Smooth muscle cell (in vitro differentiated cells): Measurements from ENCODE around the gene ARHGAP15. TPM values are rescaled to one million over a fixed set of nuclear protein-coding genes. Genes with fewer than 3 reads are reported as not detected.

ENCODE experiments used
- DNase-seq: peaks from one replicate; lab custom pipeline; 2025; ENCODE audit not compliant: unreplicated experiment; lab: John Stamatoyannopoulos, UW
- H2AFZ ChIP-seq: fragments of 200-600 bp; sonication (generic); 2 replicates; pipeline ENCODE4 v1.6.0; 2016; ENCODE audit warnings: antibody characterized with exemption, low read depth, mild to moderate bottlenecking
- H3F3A ChIP-seq: fragments of 200-600 bp; sonication (generic); 2 replicates; pipeline ENCODE4 v1.6.0; 2017; ENCODE audit warnings: antibody characterized with exemption, low read depth
- H3K27ac ChIP-seq: fragments of 200-600 bp; sonication (generic); 2 replicates; pipeline ENCODE4 v1.5.1; 2016; ENCODE audit warnings: low read depth, mild to moderate bottlenecking
- H3K27me3 ChIP-seq: fragments of 200-600 bp; sonication (generic); 2 replicates; pipeline ENCODE4 v1.6.1; 2016; ENCODE audit warnings: low read depth, mild to moderate bottlenecking
- H3K36me3 ChIP-seq: fragments of 200-600 bp; sonication (generic); 2 replicates; pipeline ENCODE4 v1.5.1; 2016; ENCODE audit warnings: low read depth
- H3K4me1 ChIP-seq: fragments of 200-600 bp; sonication (generic); 2 replicates; pipeline ENCODE4 v1.5.1; 2016; ENCODE audit warnings: low read depth
- H3K4me2 ChIP-seq: fragments of 200-600 bp; sonication (generic); 2 replicates; pipeline ENCODE4 v1.6.0; 2016; ENCODE audit warnings: mild to moderate bottlenecking
- H3K4me3 ChIP-seq: fragments of 200-600 bp; sonication (generic); 2 replicates; pipeline ENCODE4 v1.5.1; 2016; ENCODE audit warnings: mild to moderate bottlenecking
- H3K79me2 ChIP-seq: fragments of 200-600 bp; sonication (generic); 2 replicates; pipeline ENCODE4 v1.6.0; 2016; ENCODE audit warnings: low read depth, mild to moderate bottlenecking
- H3K9ac ChIP-seq: fragments of 200-600 bp; sonication (generic); 2 replicates; pipeline ENCODE4 v1.6.0; 2016; ENCODE audit warnings: low read depth
- H3K9me3 ChIP-seq: fragments of 200-600 bp; sonication (generic); replicated peaks from 2 replicates; pipeline ENCODE4 v1.5.1; 2016; ENCODE audit warnings: low read depth
- H4K20me1 ChIP-seq: fragments of 200-600 bp; sonication (generic); 2 replicates; pipeline ENCODE4 v1.6.0; 2016; ENCODE audit warnings: low read depth
- CTCF ChIP-seq: fragments of 200-600 bp; sonication (generic); IDR thresholded peaks from 2 replicates; pipeline ENCODE4 v1.5.1; 2017; ENCODE audit warnings: borderline replicate concordance, mild to moderate bottlenecking, antibody characterized with exemption; ENCODE audit not compliant: insufficient read depth, poor library complexity, severe bottlenecking
- WGBS: methylation state at CpG from one replicate; pipeline ENCODE4 v1.1.7; 2016; ENCODE audit warnings: low lambda C conversion rate; 5-methylcytosine and 5-hydroxymethylcytosine counted together
- polyA plus RNA-seq: library from polyadenylated mRNA; unstranded; fragments of >200 nt; fragmentation: Nextera tagmentation; extraction: Ambion mirVana; gene quantifications from 2 replicates; pipeline ENCODE4 v1.2.1, GENCODE V29; 2016
- total RNA-seq: library from RNA; depleted of rRNA; stranded (reverse); fragments of >200 nt; gene quantifications from 2 replicates; pipeline ENCODE4 v1.2.3, GENCODE V29; 2014

ARHGAP15 gene
- total and polyA plus RNA-seq, 2 experiments from 2014 or later = not detected

DNA sequence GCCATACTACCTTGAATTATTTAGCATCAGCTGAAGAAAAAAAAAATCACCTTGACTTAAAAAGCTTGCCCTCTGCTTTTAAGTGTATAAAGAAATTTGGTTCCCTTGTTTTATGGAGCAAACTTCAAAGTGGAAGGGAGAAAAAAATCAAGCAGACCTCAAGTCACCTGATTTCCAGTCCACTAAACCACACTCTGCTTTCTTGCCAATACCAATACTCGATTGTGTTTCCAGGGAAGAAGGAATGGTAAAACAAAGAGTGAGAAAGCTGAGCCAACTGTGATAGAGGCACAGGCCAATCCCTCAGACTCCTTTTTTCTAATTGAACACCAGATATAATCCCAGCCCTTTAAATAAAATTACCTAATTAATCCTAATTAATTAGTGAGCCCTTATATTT lies 587.3 kb downstream of the ARHGAP15 start:
- Histone ChIP-seq H4K20me1 (no peaks in the 10 kb centered on the region), H3K27ac (no peak overlapping the region), H3K4me1 (peaks cover 18% of the 10 kb centered on the region), H3F3A (no peaks in the 10 kb centered on the region), H3K27me3 (no peaks in the 10 kb centered on the region), H3K9me3 (no peaks in the 10 kb centered on the region), H3K4me3 (no peak overlapping the region), H2AFZ (no peak overlapping the region), H3K79me2 (no peaks in the 10 kb centered on the region), H3K36me3 (no peaks in the 10 kb centered on the region), H3K9ac (no peak overlapping the region), H3K4me2 (peak overlapping the region; percentile 31)
- no peak for DNase-seq
- 95% methylated on average over 1 of the region's 1 CpG for WGBS
- no peak for TF ChIP-seq CTCF

- no peaks in the 10 kb centered on the region for H3K27me3 ChIP-seq
- no peaks in the 10 kb centered on the region for H4K20me1 ChIP-seq
- DNase-seq = no peak
- H2AFZ ChIP-seq = peak overlapping the region; percentile 22
- H3K9ac ChIP-seq = no peak overlapping the region
- H3K79me2 ChIP-seq = no peaks in the 10 kb centered on the region
- peak overlapping the region; percentile 31 for H3K4me2 ChIP-seq
- H3K4me3 ChIP-seq = peak overlapping the region; percentile 1
- no peak overlapping the region for H3K27ac ChIP-seq
- H3K36me3 ChIP-seq = no peaks in the 10 kb centered on the region
- no peak for TF ChIP-seq CTCF
- 38% methylated on average over 6 of the region's 6 CpGs for WGBS
- no peaks in the 10 kb centered on the region for H3F3A ChIP-seq
- peaks cover 18% of the 10 kb centered on the region for H3K4me1 ChIP-seq
- no peaks in the 10 kb centered on the region for H3K9me3 ChIP-seq
These were observed 587.8 kb downstream of the ARHGAP15 start for GRCh38 chr2:143717053-143717452.

GRCh38 chr2:143717536-143718168 lies 588.4 kb downstream of the ARHGAP15 start:
- H3K4me1 ChIP-seq = peaks cover 18% of the 10 kb centered on the region
- H3K27me3 ChIP-seq = no peaks in the 10 kb centered on the region
- no peaks in the 10 kb centered on the region for H3F3A ChIP-seq
- TF ChIP-seq CTCF = no peak
- H3K9me3 ChIP-seq = no peaks in the 10 kb centered on the region
- H3K4me2 ChIP-seq = peak overlapping the region; percentile 31
- peak overlapping the region; percentile 22 for H2AFZ ChIP-seq
- peak overlapping the region; percentile 1 for H3K4me3 ChIP-seq
- H3K27ac ChIP-seq = no peak overlapping the region
- WGBS = 58% methylated on average over 10 of the region's 10 CpGs
- no peaks in the 10 kb centered on the region for H3K79me2 ChIP-seq
- H4K20me1 ChIP-seq = no peaks in the 10 kb centered on the region
- no peaks in the 10 kb centered on the region for H3K36me3 ChIP-seq
- H3K9ac ChIP-seq = no peak overlapping the region
- DNase-seq = no peak

- Histone ChIP-seq H3K36me3 (no peaks in the 10 kb centered on the region), H3K4me2 (no peak overlapping the region), H3K4me1 (peaks cover 18% of the 10 kb centered on the region), H3K27ac (no peak overlapping the region), H3K27me3 (no peaks in the 10 kb centered on the region), H4K20me1 (no peaks in the 10 kb centered on the region), H3K79me2 (no peaks in the 10 kb centered on the region), H2AFZ (peak overlapping the region; percentile 22), H3K9ac (no peak overlapping the region), H3K4me3 (no peak overlapping the region), H3F3A (no peaks in the 10 kb centered on the region), H3K9me3 (no peaks in the 10 kb centered on the region)
- no peak for TF ChIP-seq CTCF
- WGBS = 68% methylated on average over 2 of the region's 2 CpGs
- DNase-seq = no peak
These were observed 589.5 kb downstream of the ARHGAP15 start for GRCh38 chr2:143718745-143719144.
